HG03060 (cell line): Measurements from ENCODE around the gene ATP2A1.
"Not testable (repeated sequence)": the region's sequence is repeated elsewhere in the genome, so short reads cannot be mapped to it uniquely, and the experiment has no call there.

ENCODE experiments used
- ATAC-seq: cut with Tn5 transposase; IDR thresholded peaks from one replicate; pipeline ENCODE4 v1.9.1; 2021; ENCODE audit warnings: low read depth, moderate number of reproducible peaks; ENCODE audit not compliant: unreplicated experiment

Gene ATP2A1

DNA sequence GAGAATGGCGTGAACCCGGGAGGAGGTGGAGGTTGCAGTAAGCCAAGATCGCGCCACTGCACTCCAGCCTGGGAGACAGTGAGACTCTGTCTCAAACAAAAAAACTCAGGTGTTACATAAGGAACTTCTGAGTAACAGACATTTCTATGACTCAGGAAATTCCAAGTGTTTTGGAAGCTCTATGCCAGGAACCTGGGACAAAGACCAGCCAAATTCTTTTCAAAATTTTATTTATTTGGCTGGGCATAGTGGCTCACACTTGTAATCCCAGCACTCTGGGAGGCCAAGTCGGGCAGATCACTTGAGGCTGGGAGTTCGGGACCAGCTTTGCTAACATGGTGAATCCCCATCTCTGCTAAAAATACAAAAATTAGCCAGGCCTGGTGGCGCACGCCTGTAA is 19.9 kb upstream of the ATP2A1 start:
- no peak for ATAC-seq

DNA sequence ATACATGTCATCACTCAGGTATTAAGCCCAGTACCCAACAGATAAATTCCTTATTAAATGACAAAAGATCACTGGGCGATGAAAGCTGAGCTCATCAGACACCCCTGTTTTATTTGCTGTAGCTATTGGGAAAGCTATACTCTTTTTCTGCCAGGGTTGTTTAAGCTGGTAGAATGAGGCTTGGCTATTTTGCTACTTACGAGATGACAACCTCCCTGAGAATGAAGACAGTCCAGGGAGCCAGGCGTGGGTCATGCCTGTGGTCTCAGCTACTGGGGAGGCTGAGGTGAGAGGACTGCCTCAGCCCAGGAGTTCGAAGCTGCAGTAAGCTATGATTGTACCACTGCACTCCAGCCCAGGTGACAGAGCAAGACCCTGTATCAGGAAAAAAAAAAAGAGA is 19.0 kb upstream of the ATP2A1 start:
- no peak for ATAC-seq

GRCh38 chr16:28863929-28864793 is 14.1 kb upstream of the ATP2A1 start:
- ATAC-seq, result no peak

DNA sequence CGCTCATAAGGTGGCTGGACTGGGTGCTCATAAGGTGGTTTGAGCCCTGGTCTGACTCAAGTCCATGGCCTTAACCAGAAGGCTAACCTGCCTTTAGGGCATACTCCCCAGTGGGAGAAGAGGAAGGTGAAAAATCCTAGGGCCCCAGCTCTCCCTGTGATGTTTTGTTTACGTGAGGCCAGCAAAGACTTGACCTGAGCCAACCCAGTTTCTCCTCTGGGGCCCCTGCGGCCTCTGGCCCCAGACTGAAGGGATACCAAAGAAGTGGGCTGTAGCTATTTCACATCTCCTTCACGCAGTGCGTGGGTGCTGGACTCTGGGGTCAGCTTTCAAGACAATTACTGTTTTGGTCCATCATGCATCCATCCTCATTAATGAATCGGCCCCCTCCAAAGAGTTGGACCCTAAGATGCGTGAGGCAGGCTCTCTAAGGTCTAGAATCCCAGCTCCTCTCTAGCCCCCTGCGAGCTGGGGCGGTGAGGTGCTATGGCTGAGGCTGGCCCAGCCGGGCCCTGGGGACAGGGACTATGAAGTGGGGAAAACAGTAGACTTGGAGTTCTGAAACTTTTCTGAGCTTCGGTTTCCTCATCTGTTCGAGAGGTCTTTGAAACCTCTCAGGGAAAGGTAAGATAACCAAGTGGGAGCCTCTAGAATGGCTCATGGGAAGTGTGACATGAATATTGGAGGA is 13.1 kb upstream of the ATP2A1 start:
- no peak for ATAC-seq

DNA sequence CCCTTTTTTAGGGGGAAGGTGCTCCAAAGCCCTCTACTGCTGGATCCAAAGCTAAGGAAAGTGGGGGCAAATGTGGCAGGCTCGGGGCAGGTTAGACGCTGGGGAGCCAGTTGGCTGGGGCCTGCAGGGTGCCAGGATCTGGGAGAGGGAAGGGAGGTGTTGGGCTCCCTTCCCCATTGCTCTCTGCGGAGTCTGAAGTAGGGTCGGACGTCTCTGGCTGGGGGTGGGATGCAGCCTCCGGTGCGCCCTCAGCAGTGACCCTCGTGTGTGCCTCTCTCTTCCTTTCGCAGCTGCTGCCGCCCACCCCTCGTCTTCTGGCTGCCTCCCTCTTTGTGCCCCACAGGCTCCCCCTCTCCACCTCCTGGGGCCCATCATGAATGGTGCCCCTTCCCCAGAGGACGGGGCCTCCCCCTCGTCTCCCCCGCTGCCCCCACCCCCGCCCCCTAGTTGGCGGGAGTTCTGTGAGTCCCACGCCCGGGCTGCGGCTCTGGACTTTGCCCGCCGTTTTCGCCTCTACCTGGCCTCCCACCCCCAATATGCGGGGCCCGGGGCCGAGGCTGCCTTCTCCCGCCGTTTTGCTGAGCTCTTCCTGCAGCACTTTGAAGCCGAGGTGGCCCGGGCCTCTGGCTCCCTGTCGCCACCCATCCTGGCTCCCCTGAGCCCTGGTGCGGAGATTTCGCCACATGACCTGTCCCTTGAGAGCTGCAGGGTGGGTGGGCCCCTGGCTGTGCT is 12.4 kb upstream of the ATP2A1 start:
- no peak for ATAC-seq

DNA sequence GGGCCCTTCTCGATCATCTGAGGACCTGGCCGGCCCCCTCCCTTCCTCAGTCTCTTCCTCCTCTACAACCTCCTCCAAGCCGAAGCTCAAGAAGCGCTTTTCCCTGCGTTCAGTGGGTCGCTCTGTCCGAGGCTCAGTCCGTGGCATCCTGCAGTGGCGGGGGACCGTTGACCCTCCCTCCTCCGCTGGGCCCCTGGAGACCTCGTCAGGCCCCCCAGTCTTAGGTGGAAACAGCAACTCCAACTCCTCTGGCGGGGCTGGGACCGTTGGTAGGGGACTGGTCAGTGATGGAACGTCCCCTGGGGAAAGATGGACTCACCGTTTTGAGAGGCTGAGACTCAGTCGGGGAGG is 11.9 kb upstream of the ATP2A1 start:
- no peak for ATAC-seq

DNA sequence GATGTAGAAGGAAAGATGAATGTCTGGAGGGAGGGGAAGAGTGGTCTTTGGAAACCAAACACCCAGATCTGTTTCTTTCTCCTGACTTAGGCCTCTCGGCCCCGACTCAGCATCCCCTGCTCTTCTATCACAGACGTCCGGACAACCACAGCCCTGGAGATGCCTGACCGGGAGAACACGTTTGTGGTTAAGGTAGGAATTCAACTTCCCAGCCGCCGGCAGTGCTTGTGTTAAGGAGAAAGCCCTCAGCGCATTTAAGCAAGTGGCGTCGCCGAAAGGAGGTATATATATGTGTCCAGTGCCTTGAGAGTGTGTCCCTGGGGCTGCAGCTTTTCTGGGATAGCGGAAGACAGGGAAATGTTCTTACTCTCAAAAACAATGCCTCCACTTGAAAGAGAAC is 11.0 kb upstream of the ATP2A1 start:
- no peak for ATAC-seq

- ATAC-seq, result not testable (repeated sequence)
Measured at GRCh38 chr16:28867646-28868045, 10.6 kb upstream of the ATP2A1 start.

DNA sequence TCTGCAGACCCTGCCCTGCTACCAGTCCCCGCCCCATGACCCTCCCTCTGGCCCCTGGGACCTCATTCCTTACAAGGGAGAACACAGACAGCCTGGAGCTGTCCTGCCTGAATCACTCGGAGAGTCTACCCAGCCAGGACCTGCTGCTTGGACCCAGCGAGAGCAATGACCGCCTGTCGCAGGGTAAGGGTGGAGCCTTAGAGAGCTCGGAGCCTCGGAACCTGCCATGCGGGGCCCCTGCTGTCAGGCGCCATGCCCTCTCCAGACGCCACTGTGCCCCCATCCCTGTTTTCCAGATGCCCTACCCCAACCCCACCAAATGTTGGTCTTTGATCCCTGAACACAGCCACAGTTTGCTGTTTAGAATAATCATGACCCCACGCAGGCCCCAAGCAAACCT is 9.1 kb upstream of the ATP2A1 start:
- ATAC-seq, result no peak

GRCh38 chr16:28872952-28873351 is 5.3 kb upstream of the ATP2A1 start:
- no peak for ATAC-seq

- ATAC-seq, result no peak
Measured at GRCh38 chr16:28873543-28874201, 4.6 kb upstream of the ATP2A1 start.

DNA sequence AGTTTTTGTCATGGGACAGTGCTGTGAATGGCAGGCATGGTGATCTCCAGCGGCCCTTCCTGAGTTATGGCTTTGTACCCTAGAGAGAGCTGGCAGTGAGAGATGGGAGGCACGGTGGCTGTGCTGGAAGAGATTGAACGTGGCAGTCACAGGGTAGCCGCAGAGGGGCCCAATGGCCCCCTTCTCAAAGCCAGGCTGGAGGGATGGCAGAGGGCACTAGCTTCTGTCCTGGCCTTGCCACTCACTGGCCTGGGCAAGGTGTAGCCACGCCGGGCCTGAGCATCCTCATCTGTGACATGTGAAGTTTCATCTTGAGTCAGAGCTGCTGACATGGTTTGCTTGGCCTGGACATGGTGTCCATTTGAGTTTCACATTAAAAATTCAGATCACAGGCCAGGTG is 3.9 kb upstream of the ATP2A1 start:
- no peak for ATAC-seq

GRCh38 chr16:28875134-28876018 is 2.9 kb upstream of the ATP2A1 start:
- ATAC-seq, result no peak

- no peak for ATAC-seq
Measured at GRCh38 chr16:28876019-28876659, 2.1 kb upstream of the ATP2A1 start.

DNA sequence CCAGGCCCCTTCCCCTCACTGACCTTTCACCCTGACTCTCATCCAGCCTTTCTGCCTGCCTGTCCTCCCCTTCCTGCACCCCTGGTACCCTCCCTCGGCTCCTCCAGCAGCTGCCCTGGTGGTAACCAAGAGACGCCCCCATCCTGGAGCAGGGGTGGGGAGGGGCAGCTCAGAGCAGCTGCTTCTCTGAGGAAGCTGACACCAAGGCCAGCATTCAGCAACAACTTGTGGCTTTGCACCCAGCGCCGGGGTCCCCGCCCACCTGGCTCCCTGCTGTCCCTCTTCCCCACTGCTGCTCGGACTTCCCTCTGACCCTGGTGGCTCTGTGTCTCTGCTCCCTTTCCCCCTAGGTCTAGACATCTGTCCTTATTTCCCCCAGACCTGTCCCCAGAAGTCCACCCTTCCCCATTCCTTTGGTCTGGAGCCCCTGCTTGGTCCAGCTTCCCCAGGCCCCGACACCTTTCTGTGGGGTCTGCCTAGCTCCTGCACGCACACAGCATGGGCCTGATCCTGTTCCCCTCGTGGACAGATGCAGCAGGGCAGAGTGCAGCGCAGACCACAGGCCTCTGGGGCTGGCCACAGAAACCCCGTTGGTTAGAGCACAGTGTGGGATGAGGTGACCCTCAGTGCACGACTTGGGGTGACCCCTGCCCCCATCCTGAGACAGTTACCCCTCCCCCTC is 1.2 kb upstream of the ATP2A1 start:
- no peak for ATAC-seq

DNA sequence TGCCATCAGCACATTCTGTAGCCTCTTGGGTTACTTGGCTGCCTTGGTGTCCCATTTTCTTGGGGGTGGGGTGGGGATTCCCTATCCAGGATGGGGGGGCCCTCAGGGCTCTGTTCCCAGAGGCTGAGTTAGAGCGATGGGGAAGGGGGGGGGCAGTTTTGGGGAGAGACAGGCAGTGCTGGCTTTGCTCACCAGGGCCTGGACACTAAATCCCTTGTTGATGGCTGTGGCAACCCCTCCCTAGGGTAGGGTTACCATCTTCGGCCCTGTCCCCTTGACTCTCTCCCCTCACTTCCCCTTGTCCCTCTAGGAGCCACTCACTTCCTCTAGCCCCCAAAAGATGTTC is 660 bp upstream of the ATP2A1 start:
- no peak for ATAC-seq

GRCh38 chr16:28879261-28879840 is 1.1 kb downstream of the ATP2A1 start:
- ATAC-seq, result no peak

DNA sequence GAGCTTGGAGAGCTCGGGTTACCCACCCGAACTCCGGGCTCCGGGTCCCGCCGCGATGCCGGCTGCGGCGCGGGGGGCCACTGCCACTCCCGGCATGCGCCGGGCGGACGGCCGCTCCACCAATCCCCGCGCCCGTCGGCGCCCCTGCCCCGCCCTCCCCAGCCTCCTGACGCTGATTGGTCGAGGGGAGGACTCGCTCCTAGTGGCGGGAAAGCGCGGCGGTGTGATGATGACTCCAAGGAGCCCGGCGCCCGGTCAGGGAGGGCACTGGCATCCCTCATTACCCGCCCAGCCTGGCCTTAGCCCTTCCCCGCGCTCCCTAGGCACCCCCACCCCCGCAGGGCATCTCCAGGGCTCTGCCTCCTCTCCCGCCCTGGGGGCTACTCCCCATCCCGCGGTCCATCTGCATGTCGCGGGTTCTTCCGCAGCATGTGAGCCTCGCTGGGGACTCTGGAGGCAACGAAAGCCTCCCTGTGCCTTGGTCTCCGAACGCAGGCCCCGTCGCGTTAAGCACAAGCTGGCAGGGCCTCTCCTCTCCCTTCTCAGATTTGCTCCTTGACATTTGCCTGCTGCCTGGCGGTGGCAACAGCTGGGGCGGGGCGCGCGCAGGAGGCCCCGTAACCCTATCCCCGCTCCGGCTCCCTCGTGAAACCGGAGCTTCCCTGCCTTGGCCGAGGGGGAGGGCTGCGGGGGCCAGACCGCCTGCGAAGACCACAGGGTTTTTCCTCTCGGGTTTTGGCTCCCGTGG is 1.7 kb downstream of the ATP2A1 start:
- no peak for ATAC-seq
